Esophagus squamous epithelium (tissue), 4 donors: ENCODE results near the gene HMGB1.

Experiments
- CTCF ChIP-seq, 6 experiments: fragments of 450-650 bp in 4 of 6; fragments of 200-600 bp in 2 of 6; sonication (generic) in 2 of 6; IDR thresholded peaks; one replicate each; pipeline ENCODE4 v1.5.1; 2016 to 2019; ENCODE audit warnings: antibody characterized with exemption in 6 of 6, mild to moderate bottlenecking in 4 of 6, moderate library complexity in 4 of 6
- POLR2A ChIP-seq, 4 donors: fragments of 450-650 bp; IDR thresholded peaks; one replicate each; pipeline ENCODE4 v1.6.1; 2017; ENCODE audit warnings: antibody characterized with exemption in 4 of 4, mild to moderate bottlenecking in 4 of 4, moderate library complexity in 3 of 4

GRCh38 chr13:30409886-30410704 lies 55.6 kb downstream of the HMGB1 start:
- no peak for TF ChIP-seq POLR2A (IDR thresholded peaks at IDR 0.05)
- TF ChIP-seq CTCF (IDR thresholded peaks at IDR 0.05), result no peak
